Hematopoietic multipotent progenitor cell treated with erythropoietin and hydrocortisone succinate and interleukin-3 and kit ligand, for 4 days (in vitro differentiated cells): ENCODE data around the gene HCAR3.

ENCODE experiments used
- DNase-seq: peaks from one replicate; pipeline ENCODE4 v3.0.0-alpha.2; 2015

The HCAR3 gene

DNA sequence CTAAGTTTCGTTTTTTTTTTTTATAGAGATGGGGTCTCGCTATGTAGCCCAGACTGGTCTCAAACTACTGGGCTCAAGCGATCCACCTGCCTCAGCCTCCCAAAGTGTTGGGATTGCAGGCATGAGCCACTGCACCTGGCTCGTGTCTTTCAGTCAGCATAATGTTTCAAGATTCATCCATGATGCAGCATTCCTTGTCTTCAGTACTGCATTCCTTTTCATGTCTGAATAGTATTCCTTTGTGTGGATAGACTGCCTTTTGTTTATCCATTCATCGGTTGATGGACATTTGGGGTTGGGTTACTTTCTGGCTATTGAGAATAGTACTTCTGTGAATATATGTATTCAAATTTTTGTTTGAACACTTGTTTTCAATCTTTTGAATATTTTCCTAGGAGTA, 50.9 kb downstream of the HCAR3 start:
- DNase-seq: no peak

DNA sequence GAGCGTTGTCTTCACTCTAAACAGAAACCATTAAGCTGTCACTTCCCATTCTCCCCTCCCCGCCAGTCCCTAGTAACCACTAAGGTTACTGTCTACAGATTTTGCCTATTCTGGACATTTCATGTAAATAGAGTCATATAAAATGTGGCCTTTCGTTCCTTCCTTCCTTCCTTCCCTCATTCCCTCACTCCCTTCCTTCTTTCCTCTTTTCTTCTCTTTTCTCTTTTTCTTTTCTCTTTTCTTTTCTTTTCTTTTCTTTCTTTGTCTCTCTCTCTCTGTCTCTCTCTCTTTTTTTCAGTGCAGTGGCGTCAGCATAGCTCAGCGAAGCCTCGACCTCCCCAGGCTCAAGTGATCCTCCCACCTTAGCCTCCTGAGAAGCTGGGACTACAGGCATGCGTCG, 51.3 kb downstream of the HCAR3 start:
- no peak for DNase-seq
